ENCODE results near the gene ELAC2.
A peak's percentile ranks its signal among the peaks of the same experiment; 100 is the strongest.

The ELAC2 gene

DNA sequence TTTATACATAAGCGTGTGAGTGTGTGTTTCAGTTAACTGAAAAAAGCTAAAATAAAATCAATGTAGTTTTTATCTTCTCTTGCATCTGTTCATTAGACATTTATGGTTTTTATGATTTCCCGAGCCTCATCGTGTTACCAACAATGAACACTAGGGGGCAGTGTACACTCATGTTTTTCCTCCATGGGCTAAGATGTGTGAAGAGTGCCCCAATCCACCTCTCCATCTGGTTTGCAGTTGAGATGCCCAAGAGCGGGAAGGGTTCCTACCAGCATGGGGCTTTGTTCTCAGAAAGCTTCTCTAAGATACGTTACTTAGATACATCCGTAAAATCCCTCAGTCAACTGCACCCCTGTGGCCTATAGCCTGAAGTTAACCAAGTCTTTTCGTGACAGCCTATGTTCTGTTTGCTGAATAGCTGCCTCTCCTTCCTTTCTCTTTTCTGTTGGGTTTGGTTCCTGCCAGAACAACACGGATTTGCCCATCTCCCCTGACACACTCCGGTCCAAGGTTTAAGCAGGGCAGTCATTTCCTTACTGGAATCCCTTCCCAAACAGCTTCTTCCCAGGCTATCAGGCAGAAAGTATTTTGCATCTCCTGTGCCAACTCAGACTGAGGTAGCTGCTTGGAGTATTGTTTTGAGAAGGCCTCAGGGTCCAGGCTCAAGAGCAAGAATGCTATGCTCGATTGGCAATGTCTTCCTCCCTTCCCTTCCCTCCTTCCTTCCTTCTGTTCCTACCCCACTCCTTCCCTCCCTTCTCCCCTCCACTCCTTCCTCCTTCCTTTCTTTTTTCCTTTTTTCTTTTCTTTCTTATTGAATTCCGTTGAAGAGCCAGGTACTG is 12.9 kb upstream of the ELAC2 start:
- H3K27me3 ChIP-seq (ENCODE audit: low read depth, low read length), result no peaks in the 10 kb centered on the region
- no peak overlapping the region for H3K9ac ChIP-seq (ENCODE audit: low read length)
- no peak for TF ChIP-seq EZH2phosphoT487 (IDR thresholded peaks at IDR 0.05; ENCODE audit: low read depth)
- TF ChIP-seq, protein P1, sequence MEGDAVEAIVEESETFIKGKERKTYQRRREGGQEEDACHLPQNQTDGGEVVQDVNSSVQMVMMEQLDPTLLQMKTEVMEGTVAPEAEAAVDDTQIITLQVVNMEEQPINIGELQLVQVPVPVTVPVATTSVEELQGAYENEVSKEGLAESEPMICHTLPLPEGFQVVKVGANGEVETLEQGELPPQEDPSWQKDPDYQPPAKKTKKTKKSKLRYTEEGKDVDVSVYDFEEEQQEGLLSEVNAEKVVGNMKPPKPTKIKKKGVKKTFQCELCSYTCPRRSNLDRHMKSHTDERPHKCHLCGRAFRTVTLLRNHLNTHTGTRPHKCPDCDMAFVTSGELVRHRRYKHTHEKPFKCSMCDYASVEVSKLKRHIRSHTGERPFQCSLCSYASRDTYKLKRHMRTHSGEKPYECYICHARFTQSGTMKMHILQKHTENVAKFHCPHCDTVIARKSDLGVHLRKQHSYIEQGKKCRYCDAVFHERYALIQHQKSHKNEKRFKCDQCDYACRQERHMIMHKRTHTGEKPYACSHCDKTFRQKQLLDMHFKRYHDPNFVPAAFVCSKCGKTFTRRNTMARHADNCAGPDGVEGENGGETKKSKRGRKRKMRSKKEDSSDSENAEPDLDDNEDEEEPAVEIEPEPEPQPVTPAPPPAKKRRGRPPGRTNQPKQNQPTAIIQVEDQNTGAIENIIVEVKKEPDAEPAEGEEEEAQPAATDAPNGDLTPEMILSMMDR (IDR thresholded peaks at IDR 0.05; ENCODE audit: low read depth, low read length), result peak; percentile 69
- H3K36me3 ChIP-seq (replicated peaks; ENCODE audit: low read depth, low read length), result no peaks in the 10 kb centered on the region
- no peak overlapping the region for H3K4me3 ChIP-seq (ENCODE audit: low read length)
- no peaks in the 10 kb centered on the region for H3K79me2 ChIP-seq (ENCODE audit: low read length)
- H4K20me1 ChIP-seq (ENCODE audit: insufficient read depth, low read length), result no peaks in the 10 kb centered on the region
- no peak overlapping the region for H3K4me2 ChIP-seq (ENCODE audit: low read length)
- H3K9me3 ChIP-seq (ENCODE audit: insufficient read depth, low read length), result no peaks in the 10 kb centered on the region
- H3K27ac ChIP-seq (ENCODE audit: low read length), result no peak overlapping the region
- H2AFZ ChIP-seq (ENCODE audit: low read depth, low read length), result peak overlapping the region; percentile 48; the same call in 1 of the 2 replicates
- peaks cover under 1% of the 10 kb centered on the region; the same call in 1 of the 2 replicates for H3K4me1 ChIP-seq (ENCODE audit: low read length)

DNA sequence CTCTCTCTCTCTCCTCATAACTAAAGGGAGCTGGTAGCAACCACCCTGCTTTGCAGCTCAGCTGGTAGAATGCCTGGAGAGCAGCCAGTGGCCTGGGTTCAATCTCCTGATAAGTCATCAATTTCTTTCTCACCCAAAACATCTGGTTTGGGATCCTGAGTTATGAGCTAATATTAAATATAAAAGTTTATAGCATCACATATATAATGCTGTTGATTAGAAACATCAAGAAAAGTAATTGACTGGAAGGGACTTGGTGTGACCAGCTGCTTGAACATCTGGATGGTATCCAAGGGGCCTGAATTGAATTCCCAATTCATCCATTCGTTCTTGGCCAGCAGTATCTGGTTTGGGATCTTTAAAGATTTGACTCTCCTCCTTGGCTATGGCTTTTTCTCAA is 12.2 kb upstream of the ELAC2 start:
- no peak overlapping the region for H3K9ac ChIP-seq (ENCODE audit: low read length)
- H2AFZ ChIP-seq (ENCODE audit: low read depth, low read length), result no peak overlapping the region
- H3K27ac ChIP-seq (ENCODE audit: low read length), result no peak overlapping the region
- no peaks in the 10 kb centered on the region for H3K27me3 ChIP-seq (ENCODE audit: low read depth, low read length)
- H3K4me1 ChIP-seq (ENCODE audit: low read length), result peaks cover 6% of the 10 kb centered on the region; the same call in 1 of the 2 replicates
- H3K9me3 ChIP-seq (ENCODE audit: insufficient read depth, low read length), result no peaks in the 10 kb centered on the region
- TF ChIP-seq, protein P1 (IDR thresholded peaks at IDR 0.05; ENCODE audit: low read depth, low read length), result no peak
- no peak for TF ChIP-seq EZH2phosphoT487 (IDR thresholded peaks at IDR 0.05; ENCODE audit: low read depth)
- no peaks in the 10 kb centered on the region for H3K36me3 ChIP-seq (replicated peaks; ENCODE audit: low read depth, low read length)
- no peak overlapping the region for H3K4me3 ChIP-seq (ENCODE audit: low read length)
- no peaks in the 10 kb centered on the region for H4K20me1 ChIP-seq (ENCODE audit: insufficient read depth, low read length)
- no peak overlapping the region for H3K4me2 ChIP-seq (ENCODE audit: low read length)
- no peaks in the 10 kb centered on the region for H3K79me2 ChIP-seq (ENCODE audit: low read length)

DNA sequence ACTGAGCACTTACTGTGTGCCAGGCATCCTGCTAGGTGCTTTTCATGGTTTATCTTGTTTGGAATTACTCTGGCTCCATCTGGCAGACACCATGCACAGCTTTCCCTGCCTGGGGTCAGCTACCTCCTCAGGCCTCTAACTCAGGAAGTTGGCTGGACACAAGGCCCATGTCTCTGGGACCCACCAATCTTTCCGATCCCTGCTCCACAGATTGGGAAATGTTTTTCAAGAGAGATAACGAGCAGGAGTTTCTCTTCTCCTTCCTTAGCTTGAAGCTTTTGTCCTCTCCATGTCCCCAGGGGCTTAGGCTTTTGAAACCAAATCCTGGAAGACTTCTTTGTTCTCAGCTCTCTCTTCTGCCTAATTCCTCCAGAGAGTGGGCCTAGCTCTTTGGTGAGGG is 11.5 kb upstream of the ELAC2 start:
- Histone ChIP-seq H3K4me1 (ENCODE audit: low read length) (peaks cover 9% of the 10 kb centered on the region; the same call in 1 of the 2 replicates), H3K36me3 (replicated peaks; ENCODE audit: low read depth, low read length) (no peaks in the 10 kb centered on the region), H3K9ac (ENCODE audit: low read length) (no peak overlapping the region), H3K4me2 (ENCODE audit: low read length) (no peak overlapping the region), H4K20me1 (ENCODE audit: insufficient read depth, low read length) (no peaks in the 10 kb centered on the region), H3K4me3 (ENCODE audit: low read length) (no peak overlapping the region), H3K79me2 (ENCODE audit: low read length) (no peaks in the 10 kb centered on the region), H2AFZ (ENCODE audit: low read depth, low read length) (no peak overlapping the region), H3K27ac (ENCODE audit: low read length) (no peak overlapping the region), H3K27me3 (ENCODE audit: low read depth, low read length) (no peaks in the 10 kb centered on the region), H3K9me3 (ENCODE audit: insufficient read depth, low read length) (no peaks in the 10 kb centered on the region)
- TF ChIP-seq EZH2phosphoT487 (IDR thresholded peaks at IDR 0.05; ENCODE audit: low read depth), result no peak
- TF ChIP-seq, protein P1 (IDR thresholded peaks at IDR 0.05; ENCODE audit: low read depth, low read length), result no peak

DNA sequence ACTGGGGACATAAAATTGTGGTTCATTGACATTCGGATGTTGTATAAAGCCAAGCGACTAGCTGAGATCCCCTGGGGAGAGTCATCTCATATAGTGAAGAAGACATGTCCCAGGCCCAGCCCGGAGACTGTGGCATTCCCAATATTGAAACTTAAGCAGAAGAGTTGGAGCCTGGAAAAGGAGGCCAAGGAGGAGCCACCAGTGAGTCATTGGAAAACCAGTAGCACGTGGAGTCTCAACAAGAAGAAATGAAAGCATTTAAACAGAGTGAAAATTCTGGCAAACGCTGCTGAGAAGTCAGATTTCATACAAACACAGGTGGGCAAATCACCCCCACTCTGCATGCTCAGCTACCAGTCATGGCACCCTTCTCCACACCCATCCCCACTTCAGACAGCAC is 9.4 kb upstream of the ELAC2 start:
- Histone ChIP-seq H2AFZ (ENCODE audit: low read depth, low read length) (no peak overlapping the region), H4K20me1 (ENCODE audit: insufficient read depth, low read length) (no peaks in the 10 kb centered on the region), H3K27ac (ENCODE audit: low read length) (no peak overlapping the region), H3K9ac (ENCODE audit: low read length) (no peak overlapping the region), H3K4me3 (ENCODE audit: low read length) (no peak overlapping the region), H3K9me3 (ENCODE audit: insufficient read depth, low read length) (no peaks in the 10 kb centered on the region), H3K4me2 (ENCODE audit: low read length) (no peak overlapping the region), H3K4me1 (ENCODE audit: low read length) (peaks cover 9% of the 10 kb centered on the region; the same call in 1 of the 2 replicates), H3K27me3 (ENCODE audit: low read depth, low read length) (no peaks in the 10 kb centered on the region), H3K79me2 (ENCODE audit: low read length) (no peaks in the 10 kb centered on the region), H3K36me3 (replicated peaks; ENCODE audit: low read depth, low read length) (no peaks in the 10 kb centered on the region)
- TF ChIP-seq EZH2phosphoT487 (IDR thresholded peaks at IDR 0.05; ENCODE audit: low read depth), result no peak
- TF ChIP-seq, protein P1 (IDR thresholded peaks at IDR 0.05; ENCODE audit: low read depth, low read length), result no peak
